ENCODE data around the gene SF3B5. TPM values are rescaled to one million over a fixed set of nuclear protein-coding genes. Genes with fewer than 3 reads are reported as not detected.

The SF3B5 gene
- total RNA-seq, 1 donor from 2014 or later = 144 TPM

DNA sequence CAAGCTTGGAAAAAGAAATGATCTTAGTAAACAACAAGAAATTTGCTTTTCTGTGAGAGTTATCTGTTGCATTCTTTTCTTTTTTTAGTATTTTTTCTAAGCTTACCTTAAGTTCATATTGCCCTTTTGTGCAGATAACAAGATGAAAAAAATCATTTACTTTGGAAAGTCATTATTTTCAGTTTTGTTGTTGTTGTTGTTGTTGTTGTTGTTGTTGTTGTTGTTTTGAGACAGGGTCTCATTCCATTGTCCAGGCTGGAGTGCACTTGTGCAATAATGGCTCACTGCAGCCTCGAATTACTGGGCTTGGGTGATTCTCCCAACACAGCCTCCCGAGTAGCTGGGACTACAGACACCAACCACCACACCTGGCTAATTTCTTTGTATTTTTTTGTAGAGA lies 46.1 kb upstream of the SF3B5 start:
- Mint-ChIP-seq H3K4me3 (no peak overlapping the region), H3K4me1 (peaks cover 15% of the 10 kb centered on the region), H3K27ac (no peak overlapping the region), H3K27me3 (no peaks in the 10 kb centered on the region), H3K9me3 (no peaks in the 10 kb centered on the region), H3K36me3 (ENCODE audit: low read depth) (no peaks in the 10 kb centered on the region)
- ChIA-PET POLR2A (interaction anchor here (1.0 kb wide), 2 partner anchors 8 to 78 kb away, joined by 3 read pairs; no protein-coding TSS in a partner anchor), CTCF (no interaction called here)
- TF ChIP-seq CTCF (IDR thresholded peaks at IDR 0.05) = no peak
- intact Hi-C loops (cut with micrococcal nuclease) = no loop called here
- DNase-seq = no peak
- ATAC-seq (ENCODE audit: low read depth) = no peak

GRCh38 chr6:144140867-144141266 lies 45.5 kb upstream of the SF3B5 start:
- Mint-ChIP-seq H3K4me1 (peaks cover 15% of the 10 kb centered on the region), H3K27ac (no peak overlapping the region), H3K4me3 (no peak overlapping the region), H3K27me3 (no peaks in the 10 kb centered on the region), H3K36me3 (ENCODE audit: low read depth) (no peaks in the 10 kb centered on the region), H3K9me3 (no peaks in the 10 kb centered on the region)
- ChIA-PET CTCF (no interaction called here), POLR2A (interaction anchor here (1.0 kb wide), 2 partner anchors 9 to 77 kb away, joined by 3 read pairs; no protein-coding TSS in a partner anchor)
- intact Hi-C loops (cut with micrococcal nuclease) = no loop called here
- DNase-seq (no peak), ATAC-seq (ENCODE audit: low read depth) (peak; percentile 25)
- TF ChIP-seq CTCF (IDR thresholded peaks at IDR 0.05) = no peak

DNA sequence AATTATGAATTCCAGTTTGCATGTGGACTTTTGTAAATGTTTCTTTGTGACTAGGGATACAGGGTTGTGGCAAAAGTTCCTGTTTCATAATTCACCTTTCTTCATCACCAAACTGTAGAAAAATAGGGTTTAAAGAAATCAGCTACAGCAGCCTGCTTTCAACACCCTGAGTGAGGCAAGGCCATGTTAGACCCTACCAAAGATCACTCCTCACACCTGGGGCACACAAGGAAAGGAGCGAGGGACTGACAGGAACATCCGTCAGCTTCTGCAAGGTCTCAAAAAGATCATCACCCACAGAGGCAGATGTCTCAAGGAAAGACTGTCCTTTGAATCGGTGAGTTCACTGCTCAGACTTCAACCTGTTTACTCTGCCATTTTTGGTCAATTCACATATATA lies 44.4 kb upstream of the SF3B5 start:
- no peak overlapping the region for H3K27ac Mint-ChIP-seq
- TF ChIP-seq CTCF (IDR thresholded peaks at IDR 0.05) = no peak
- ATAC-seq (ENCODE audit: low read depth) (no peak), DNase-seq (no peak)
- H3K27me3 Mint-ChIP-seq = no peaks in the 10 kb centered on the region
- H3K4me3 Mint-ChIP-seq = no peak overlapping the region
- intact Hi-C loops (cut with micrococcal nuclease) = loop anchor here (2.0 kb wide), 1 partner anchor 15 kb away; no protein-coding TSS in a partner anchor
- H3K36me3 Mint-ChIP-seq (ENCODE audit: low read depth) = no peaks in the 10 kb centered on the region
- peaks cover 15% of the 10 kb centered on the region for H3K4me1 Mint-ChIP-seq
- ChIA-PET POLR2A (interaction anchor here (0.7 kb wide), 1 partner anchor 63 kb away, joined by 4 read pairs; no protein-coding TSS in a partner anchor), CTCF (no interaction called here)
- H3K9me3 Mint-ChIP-seq = no peaks in the 10 kb centered on the region

DNA sequence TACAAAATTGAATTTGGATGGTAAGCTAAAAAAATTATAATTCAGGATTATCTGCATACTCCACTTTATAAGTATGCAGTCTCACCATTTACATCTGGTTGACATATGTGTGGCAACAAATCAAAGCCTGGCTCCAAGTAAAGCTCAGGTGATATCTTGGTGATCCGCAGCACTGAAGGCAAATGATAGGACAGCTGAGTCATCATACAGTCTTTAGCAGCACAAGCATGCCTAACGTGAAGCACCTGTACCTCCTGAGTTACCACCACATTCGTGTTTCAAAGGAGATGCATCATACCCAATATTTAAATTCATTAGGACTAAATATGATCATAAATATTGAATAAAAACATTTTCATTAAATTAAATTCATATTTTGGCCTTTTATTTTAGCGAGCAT lies 43.2 kb upstream of the SF3B5 start:
- no peak for TF ChIP-seq CTCF (IDR thresholded peaks at IDR 0.05)
- ChIA-PET POLR2A (no interaction called here), CTCF (no interaction called here)
- no peak overlapping the region for H3K27ac Mint-ChIP-seq
- no peaks in the 10 kb centered on the region for H3K9me3 Mint-ChIP-seq
- H3K36me3 Mint-ChIP-seq (ENCODE audit: low read depth) = no peaks in the 10 kb centered on the region
- no peak overlapping the region for H3K4me3 Mint-ChIP-seq
- ATAC-seq (ENCODE audit: low read depth) = no peak
- intact Hi-C loops (cut with micrococcal nuclease) = loop anchor here (2.0 kb wide), 1 partner anchor 16 kb away; no protein-coding TSS in a partner anchor
- H3K27me3 Mint-ChIP-seq = no peaks in the 10 kb centered on the region
- H3K4me1 Mint-ChIP-seq = peaks cover 15% of the 10 kb centered on the region
- no peak for DNase-seq

DNA sequence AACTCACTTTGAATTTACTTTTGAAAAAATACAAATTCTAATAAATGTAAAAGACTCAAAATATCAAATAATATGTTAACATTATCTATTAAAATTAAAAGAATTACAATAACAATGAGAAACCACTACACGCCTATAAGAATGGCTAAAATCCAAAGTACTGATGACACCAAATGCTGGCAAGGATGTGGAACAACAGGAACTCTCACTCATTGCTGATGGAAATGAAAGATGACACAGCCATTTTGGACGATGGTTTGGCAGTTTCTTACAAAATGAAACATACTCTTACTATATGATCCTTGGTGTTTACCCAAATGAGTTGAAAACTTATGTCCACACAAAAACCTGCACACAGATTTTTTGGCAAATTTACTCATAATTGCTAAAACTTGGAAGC lies 39.4 kb upstream of the SF3B5 start:
- Mint-ChIP-seq H3K9me3 (no peaks in the 10 kb centered on the region), H3K27ac (no peak overlapping the region), H3K4me3 (no peak overlapping the region), H3K4me1 (peaks cover 13% of the 10 kb centered on the region), H3K36me3 (ENCODE audit: low read depth) (no peaks in the 10 kb centered on the region), H3K27me3 (no peaks in the 10 kb centered on the region)
- POLR2A ChIA-PET = no interaction called here
- intact Hi-C loops (cut with micrococcal nuclease) = no loop called here
- CTCF ChIA-PET = no interaction called here
- DNase-seq (no peak), ATAC-seq (ENCODE audit: low read depth) (no peak)
- no peak for TF ChIP-seq CTCF (IDR thresholded peaks at IDR 0.05)

Measured in activated B cell treated with CpG ODN at 0.5 μM for 24 hours (primary cell).